Lower leg skin (tissue), 3 donors: ENCODE data around the gene OMA1.

Experiments used
- POLR2A ChIP-seq, 2 donors: fragments of 450-650 bp; IDR thresholded peaks; one replicate each; pipeline ENCODE4 v1.6.1; 2016 to 2017; ENCODE audit warnings: antibody characterized with exemption in 2 of 2, mild to moderate bottlenecking in 1 of 2, moderate library complexity in 1 of 2
- TF ChIP-seq, protein P1 (sequence below), 3 donors: fragments of 450-650 bp; IDR thresholded peaks; one replicate each; pipeline ENCODE4 v1.5.1; 2016; ENCODE audit warnings: antibody characterized with exemption in 3 of 3, mild to moderate bottlenecking in 3 of 3, moderate library complexity in 2 of 3

DNA sequence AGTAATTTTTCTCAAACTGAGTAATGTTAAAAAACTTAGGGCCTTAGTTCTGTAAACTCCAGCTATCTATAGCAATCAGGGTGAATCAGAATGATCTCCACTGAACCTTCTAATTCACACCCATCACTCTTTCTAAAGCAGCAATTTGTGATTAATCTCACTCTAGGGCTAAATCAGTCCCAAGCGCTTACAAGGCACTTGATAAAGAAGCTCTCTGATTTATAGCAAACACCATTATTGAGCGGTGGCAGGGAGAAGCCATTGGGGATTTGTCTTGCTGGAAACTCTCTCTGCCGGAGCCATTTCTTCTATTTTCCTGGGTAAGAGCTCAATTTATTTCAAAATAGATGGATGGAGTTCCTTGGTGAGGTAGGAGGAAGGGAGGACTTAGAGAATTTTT is 77.0 kb downstream of the OMA1 start:
- TF ChIP-seq, protein P1, sequence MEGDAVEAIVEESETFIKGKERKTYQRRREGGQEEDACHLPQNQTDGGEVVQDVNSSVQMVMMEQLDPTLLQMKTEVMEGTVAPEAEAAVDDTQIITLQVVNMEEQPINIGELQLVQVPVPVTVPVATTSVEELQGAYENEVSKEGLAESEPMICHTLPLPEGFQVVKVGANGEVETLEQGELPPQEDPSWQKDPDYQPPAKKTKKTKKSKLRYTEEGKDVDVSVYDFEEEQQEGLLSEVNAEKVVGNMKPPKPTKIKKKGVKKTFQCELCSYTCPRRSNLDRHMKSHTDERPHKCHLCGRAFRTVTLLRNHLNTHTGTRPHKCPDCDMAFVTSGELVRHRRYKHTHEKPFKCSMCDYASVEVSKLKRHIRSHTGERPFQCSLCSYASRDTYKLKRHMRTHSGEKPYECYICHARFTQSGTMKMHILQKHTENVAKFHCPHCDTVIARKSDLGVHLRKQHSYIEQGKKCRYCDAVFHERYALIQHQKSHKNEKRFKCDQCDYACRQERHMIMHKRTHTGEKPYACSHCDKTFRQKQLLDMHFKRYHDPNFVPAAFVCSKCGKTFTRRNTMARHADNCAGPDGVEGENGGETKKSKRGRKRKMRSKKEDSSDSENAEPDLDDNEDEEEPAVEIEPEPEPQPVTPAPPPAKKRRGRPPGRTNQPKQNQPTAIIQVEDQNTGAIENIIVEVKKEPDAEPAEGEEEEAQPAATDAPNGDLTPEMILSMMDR (IDR thresholded peaks at IDR 0.05), result no peak
- TF ChIP-seq POLR2A (IDR thresholded peaks at IDR 0.05), result no peak
